Stromal cell of bone marrow (primary cell): Measurements from ENCODE around the gene CS.
"Not testable (repeated sequence)": the region's sequence is repeated elsewhere in the genome, so short reads cannot be mapped to it uniquely, and the experiment has no call there.

Experiments used
- DNase-seq: peaks from one replicate; pipeline ENCODE4 v3.0.0-alpha.2; 2012; ENCODE audit warnings: low read depth

The CS gene

GRCh38 chr12:56321027-56321426 lies 20.9 kb upstream of the CS start:
- DNase-seq: no peak

DNA sequence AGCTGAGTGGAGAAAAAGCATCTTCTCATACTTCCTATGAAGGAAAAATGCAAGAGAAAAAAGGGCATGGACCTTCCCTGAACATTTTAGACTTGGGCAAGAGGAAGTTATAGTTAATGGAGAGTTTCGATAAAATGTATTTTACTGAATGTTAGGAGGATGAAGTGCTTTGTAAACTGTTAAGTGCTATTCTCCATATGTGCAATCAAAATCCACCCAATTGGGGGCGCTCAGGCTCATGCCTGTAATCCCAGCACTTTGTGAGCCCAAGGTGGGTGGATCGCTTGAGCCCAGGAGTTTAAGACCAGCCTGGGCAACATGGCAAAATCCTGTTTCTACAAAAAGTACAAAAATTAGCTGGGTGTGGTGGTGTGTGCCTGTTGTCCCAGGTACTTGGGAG lies 17.5 kb upstream of the CS start:
- no peak for DNase-seq

DNA sequence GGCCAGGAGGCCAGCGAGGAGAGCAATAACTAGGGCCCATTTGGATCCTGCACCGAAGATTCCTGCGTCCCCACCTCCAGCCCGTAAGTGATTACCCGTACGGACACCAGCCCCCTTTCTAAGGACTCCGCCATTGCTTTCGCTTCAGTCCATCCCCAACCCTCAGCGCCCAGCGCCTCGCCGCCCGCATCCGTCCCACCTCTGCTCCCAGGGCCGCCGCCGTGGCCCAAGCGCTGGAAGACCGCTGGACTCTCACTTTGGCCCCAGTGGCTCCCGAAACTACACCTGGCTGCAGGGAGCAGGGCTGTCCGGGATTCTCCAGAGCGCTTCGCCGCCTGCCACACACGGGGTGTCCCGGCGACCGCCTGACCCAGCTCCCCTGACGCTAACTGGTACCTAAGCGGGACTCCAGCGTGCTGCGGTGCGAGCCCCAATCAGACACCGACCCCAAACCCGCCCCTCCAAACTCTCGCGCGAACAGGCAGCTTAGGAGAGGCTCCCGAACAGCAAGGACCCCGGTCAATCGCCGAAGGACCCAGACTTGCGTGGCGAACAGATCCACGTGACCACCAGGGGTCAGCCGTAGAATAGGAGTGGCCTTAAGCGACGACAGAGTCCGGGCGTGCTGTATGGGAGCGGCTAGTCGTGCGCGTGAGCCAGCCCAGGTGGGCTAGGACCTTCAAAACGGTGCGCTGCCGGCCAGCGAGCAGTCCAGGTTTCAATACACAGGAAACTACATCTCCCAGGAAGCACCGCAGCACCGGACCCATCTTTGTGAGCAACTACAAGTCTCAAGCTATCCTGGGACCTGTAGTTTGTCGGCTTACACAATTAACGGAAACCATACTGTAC lies 15.7 kb upstream of the CS start, which contains the start of gene CNPY2:
Gene CNPY2, minus strand, starts transcription at position 367 of the 852 bp plus-strand sequence. CDS start 771 bp downstream, outside the sequence.
- DNase-seq: peak; percentile 92

DNA sequence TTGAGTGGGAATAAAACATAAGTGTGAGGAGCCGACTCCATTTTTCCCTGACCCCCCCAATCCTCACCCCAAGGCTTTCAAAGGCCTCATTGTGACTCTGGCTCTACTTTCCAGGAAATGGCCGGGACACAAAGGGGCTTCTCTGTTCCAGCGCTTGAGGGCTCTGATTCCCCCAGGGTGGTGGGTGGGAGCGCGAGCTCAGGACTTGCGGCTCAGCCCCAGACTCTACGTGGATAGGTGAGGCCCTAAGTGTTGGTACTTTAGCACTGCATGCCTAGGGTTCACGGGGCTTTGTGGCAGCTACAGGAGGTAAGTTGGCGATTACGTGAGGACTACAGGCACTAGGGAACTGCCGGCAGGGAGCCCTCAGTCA lies 15.1 kb upstream of the CS start:
- DNase-seq: no peak

GRCh38 chr12:56311003-56311402 lies 10.9 kb upstream of the CS start:
- DNase-seq: no peak

GRCh38 chr12:56308714-56309113 lies 8.6 kb upstream of the CS start:
- DNase-seq: no peak

- no peak for DNase-seq
Observed at GRCh38 chr12:56307221-56307965, 7.3 kb upstream of the CS start.

GRCh38 chr12:56304872-56305590 lies 4.9 kb upstream of the CS start:
- no peak for DNase-seq

GRCh38 chr12:56304276-56304675 lies 4.1 kb upstream of the CS start:
- no peak for DNase-seq

- no peak for DNase-seq
Observed at GRCh38 chr12:56300644-56301464, 724 bp upstream of the CS start.

DNA sequence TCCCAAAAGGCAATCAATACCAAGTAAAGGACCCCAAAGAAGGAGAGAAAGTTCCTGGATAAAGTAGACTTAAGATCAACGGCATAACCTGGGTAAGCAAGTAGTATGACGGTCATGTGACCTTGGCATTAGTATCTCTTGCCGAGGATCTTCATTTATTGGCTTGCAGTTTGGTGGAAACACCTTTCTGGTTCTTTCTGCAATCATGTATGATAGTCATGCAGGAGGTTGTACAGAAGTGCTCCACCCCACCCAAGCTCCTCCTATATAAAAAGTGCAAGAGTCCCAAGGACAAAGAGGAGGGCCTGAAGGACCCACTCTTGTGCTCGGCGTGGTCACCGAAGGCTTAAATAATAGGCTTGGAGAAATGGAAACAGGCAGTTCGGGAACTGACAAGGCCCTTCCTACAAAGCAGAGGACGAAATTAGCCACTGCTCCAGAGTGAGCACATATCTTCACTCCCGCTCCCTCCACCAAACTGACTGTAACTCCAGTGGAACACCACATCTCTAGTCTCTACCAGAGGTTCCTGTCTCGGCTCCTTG lies 750 bp downstream of the CS start:
- no peak for DNase-seq

DNA sequence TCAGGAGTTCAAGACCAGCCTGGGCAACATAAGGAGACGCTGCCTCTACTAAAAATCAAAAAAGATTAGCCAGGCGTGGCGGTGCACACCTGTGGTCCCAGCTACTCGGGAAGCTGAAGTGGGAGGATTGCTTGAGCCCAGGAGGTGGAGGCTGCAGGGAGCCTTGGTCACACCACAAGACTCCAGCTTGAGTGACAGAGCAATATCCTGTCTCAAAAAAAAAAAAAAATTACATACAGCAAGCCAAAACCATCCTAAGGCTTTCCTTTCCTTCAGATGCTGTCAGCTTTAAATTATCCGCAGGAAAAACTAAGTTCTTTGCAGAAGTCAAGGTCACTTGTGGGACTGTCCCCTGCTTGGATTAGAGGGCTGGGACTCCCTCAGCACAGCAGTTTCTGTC lies 1.3 kb downstream of the CS start:
- no peak for DNase-seq

GRCh38 chr12:56297400-56297799 lies 2.7 kb downstream of the CS start:
- no peak for DNase-seq

DNA sequence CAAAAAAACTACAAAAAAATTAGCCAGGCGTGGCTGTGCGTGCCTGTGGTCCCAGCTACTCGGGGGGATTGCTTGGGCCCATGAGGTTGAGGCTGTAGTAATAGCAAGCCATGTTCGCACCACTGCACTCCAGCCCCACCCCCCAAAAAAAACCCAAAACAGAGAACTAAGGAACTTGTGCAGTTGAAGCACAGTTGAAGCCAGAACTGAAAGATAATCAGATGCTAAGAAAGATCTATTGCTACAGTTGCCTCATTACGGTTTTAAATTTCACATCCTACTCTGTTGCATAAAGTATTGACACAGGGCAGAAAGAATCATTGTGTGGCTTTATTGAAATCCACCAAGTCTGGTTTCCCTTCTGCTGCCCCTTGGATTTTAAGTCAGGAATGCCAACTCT lies 3.8 kb downstream of the CS start:
- no peak for DNase-seq

- DNase-seq: no peak
Observed at GRCh38 chr12:56293795-56294194, 6.3 kb downstream of the CS start.

DNA sequence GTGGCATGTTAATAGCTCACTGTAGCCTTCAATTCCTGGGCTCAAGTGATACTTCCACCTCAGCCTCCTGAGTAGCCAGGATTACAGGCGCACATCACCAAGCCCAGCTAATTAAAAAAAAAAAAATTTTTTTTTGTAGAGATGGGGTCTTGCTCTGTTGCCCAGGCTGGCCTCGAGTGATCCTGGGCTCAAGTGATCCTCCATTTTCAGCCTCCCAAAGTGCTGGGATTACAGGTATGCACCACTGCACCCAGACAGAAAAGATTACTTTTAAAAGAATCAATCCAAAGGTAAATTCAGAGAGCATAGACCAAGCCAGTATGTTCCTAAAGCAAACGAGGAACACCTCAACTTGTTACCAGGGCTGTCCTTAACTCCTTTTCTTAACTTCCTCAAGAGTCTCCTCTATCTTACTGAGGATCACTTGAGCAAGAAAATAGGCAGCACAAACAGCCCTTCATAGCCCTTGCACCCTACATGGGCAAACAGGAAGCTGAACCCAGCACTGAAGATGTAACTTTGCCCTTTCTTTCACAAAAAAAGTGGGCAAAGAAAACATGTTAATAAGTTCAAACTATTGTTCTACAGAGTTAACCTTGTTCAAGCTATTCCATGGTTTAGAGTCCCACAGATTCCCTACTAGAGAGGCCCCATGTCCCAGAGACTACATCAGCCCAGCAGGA lies 11.3 kb downstream of the CS start:
- DNase-seq: no peak

GRCh38 chr12:56286044-56286830 lies 13.9 kb downstream of the CS start:
- no peak for DNase-seq

DNA sequence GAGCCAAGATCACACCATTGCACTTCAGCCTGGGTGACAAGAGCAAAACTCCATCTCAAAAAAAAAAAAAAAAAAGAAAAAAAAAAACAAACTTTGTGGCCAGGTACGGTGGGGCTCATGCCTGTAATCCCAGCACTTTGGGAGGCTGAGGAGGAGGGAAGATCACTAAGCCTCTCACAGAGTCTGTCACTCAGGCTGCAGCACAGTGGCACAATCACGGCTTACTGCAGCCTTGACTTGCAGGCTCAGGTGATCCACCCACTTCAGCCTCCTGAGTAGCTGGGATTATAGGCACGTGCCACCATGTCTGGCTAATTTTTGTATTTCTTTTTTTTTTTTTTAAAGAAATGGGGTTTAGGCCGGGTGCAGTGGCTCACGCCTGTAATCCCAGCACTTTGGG lies 15.9 kb downstream of the CS start:
- not testable (repeated sequence) for DNase-seq

DNA sequence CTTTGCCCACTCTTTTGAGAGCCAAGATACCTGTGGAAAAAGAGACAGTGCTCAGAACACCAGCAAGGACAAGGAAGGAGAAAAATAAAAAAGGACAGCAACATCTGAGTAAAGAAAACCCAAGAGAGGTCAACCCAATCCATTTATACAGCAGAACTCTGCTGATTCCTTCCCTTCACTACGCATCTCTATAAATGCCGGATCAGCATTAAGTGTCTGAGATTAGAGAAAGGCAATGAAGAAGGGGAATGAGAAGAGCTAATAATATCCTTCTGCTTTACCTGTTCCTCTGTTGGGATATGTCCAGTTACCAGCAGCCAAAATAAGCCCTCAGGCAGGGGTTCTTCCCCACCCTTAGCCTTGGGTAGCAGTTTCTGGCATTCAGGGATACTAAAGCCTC lies 17.6 kb downstream of the CS start:
- DNase-seq: no peak

DNA sequence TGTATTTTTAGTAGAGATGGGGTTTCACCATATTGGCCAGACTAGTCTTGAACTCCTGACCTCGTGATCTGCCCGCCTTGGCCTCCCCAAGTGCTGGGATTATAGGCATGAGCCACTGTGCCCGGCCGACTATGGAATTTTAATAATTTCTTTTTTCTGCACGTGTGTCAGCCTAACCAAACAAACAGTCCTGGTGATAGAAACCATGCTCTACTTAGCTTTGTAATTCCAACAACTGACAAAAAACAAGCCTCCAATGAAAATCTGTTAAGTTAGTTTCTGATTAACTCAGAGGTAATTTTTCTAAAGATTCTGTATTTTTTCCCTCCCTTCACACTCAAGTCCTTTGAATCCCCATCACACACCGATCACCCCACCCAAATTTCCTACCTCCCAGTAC lies 18.1 kb downstream of the CS start:
- no peak for DNase-seq
